Keratinocyte (primary cell): ENCODE measurements around the gene EEF1A2. TPM values are rescaled to one million over a fixed set of nuclear protein-coding genes. Genes with fewer than 3 reads are reported as not detected.

Experiments used
- DNase-seq: peaks from one replicate; pipeline ENCODE4 v3.0.0-alpha.2; 2011; ENCODE audit warnings: low read depth, missing footprints, low spot score
- FAIRE-seq: peaks from 2 replicates; lab custom pipeline; 2011; peaks lifted over from hg19 to GRCh38; lab: Jason Lieb, UNC
- H2AFZ ChIP-seq: 2 replicates; pipeline ENCODE4 v1.6.0; 2012; ENCODE audit warnings: low read length, control low read depth, inconsistent platforms; ENCODE audit not compliant: control insufficient read depth
- H3K27ac ChIP-seq: 2 replicates; pipeline ENCODE4 v1.5.1; 2011; ENCODE audit warnings: low read length; ENCODE audit not compliant: control insufficient read depth, insufficient read depth
- H3K27me3 ChIP-seq: 3 replicates; pipeline ENCODE4 v1.6.0; 2011; ENCODE audit warnings: low read length; ENCODE audit not compliant: control insufficient read depth, insufficient read depth; ENCODE audit errors: extremely low read depth
- H3K36me3 ChIP-seq, 2 experiments: 2 replicates in 1 of 2; 3 replicates in 1 of 2; pipeline ENCODE4 v1.5.1; 2011; ENCODE audit warnings: low read length in 2 of 2, mild to moderate bottlenecking in 1 of 2; ENCODE audit not compliant: control insufficient read depth in 2 of 2, insufficient read depth in 2 of 2; ENCODE audit errors: extremely low read depth in 1 of 2
- H3K4me1 ChIP-seq: 3 replicates; pipeline ENCODE4 v1.5.1; 2011; ENCODE audit warnings: low read length; ENCODE audit not compliant: control insufficient read depth, insufficient read depth; ENCODE audit errors: extremely low read depth
- H3K4me2 ChIP-seq: 3 replicates; pipeline ENCODE4 v1.6.0; 2011; ENCODE audit warnings: low read depth, low read length; ENCODE audit not compliant: control insufficient read depth, insufficient read depth; ENCODE audit errors: extremely low read depth
- H3K4me3 ChIP-seq, 3 experiments: fragments of 200-600 bp in 1 of 3; sonication (generic) in 1 of 3; 2 replicates in 2 of 3; 3 replicates in 1 of 3; pipeline ENCODE4 v1.5.1; 2011 to 2016; ENCODE audit warnings: low read length in 3 of 3, mild to moderate bottlenecking in 3 of 3, control low read depth in 2 of 3, inconsistent platforms in 1 of 3, low read depth in 1 of 3, mixed read lengths in 1 of 3, mixed run types in 1 of 3, moderate library complexity in 1 of 3; ENCODE audit not compliant: control insufficient read depth in 2 of 3, insufficient read depth in 2 of 3; ENCODE audit errors: extremely low read depth in 1 of 3
- H3K79me2 ChIP-seq: 2 replicates; pipeline ENCODE4 v1.6.0; 2012; ENCODE audit warnings: low read length; ENCODE audit not compliant: control insufficient read depth, insufficient read depth
- H3K9ac ChIP-seq: 3 replicates; pipeline ENCODE4 v1.6.0; 2011; ENCODE audit warnings: low read length; ENCODE audit not compliant: control insufficient read depth, insufficient read depth; ENCODE audit errors: extremely low read depth
- H3K9me1 ChIP-seq: 3 replicates; pipeline ENCODE4 v1.6.0; 2011; ENCODE audit warnings: low read length; ENCODE audit not compliant: control insufficient read depth, insufficient read depth; ENCODE audit errors: extremely low read depth
- H3K9me3 ChIP-seq: 2 replicates; pipeline ENCODE4 v1.5.1; 2012; ENCODE audit warnings: low read depth, low read length; ENCODE audit not compliant: control insufficient read depth
- H4K20me1 ChIP-seq: 3 replicates; pipeline ENCODE4 v1.6.0; 2011; ENCODE audit warnings: low read length; ENCODE audit not compliant: control insufficient read depth, insufficient read depth; ENCODE audit errors: extremely low read depth
- CTCF ChIP-seq, 3 experiments: IDR thresholded peaks in 1 of 3; conservative IDR thresholded peaks in 1 of 3; optimal IDR thresholded peaks in 1 of 3; 2 replicates in 2 of 3; 3 replicates in 1 of 3; pipeline versions ENCODE3 to v1.5.1; 2011; ENCODE audit warnings: low read length in 3 of 3, mild to moderate bottlenecking in 3 of 3, moderate library complexity in 2 of 3, control low read depth in 1 of 3, inconsistent platforms in 1 of 3; ENCODE audit not compliant: insufficient read depth in 2 of 3; ENCODE audit errors: extremely low read depth in 1 of 3
- EZH2 ChIP-seq: IDR thresholded peaks from one replicate; pipeline ENCODE4 v1.6.1; 2012; ENCODE audit warnings: inconsistent platforms, mild to moderate bottlenecking, low read length, moderate library complexity
- dilution Hi-C: fragments of 300-500 bp; cut with MboI; formaldehyde crosslinking; loops from one replicate; pipeline ENCODE4 v1.7.0; 2020; ENCODE audit warnings: low sequenced_read_pairs; ENCODE audit not compliant: extremely low pct_ligation_motif_present
- polyA plus RNA-seq, 5 experiments: library from polyadenylated mRNA; depleted of rRNA in 3 of 5; stranded (reverse) in 3 of 5; stranded (forward) in 1 of 5; unstranded in 1 of 5; fragments of >200 nt; gene quantifications; 1 replicate in 1 of 5; 2 replicates in 3 of 5; 3 replicates in 1 of 5; pipeline versions ENCODE4 v1.2.1 to v1.2.3, GENCODE V29; 2011 to 2012; ENCODE audit warnings: missing spikeins in 2 of 5, low read depth in 1 of 5, low replicate concordance in 1 of 5

The EEF1A2 gene
- polyA plus RNA-seq, 1 donor (not counting 4 experiments of a cell fraction or from before 2014, with no cell fraction given), result 0.12 TPM

GRCh38 chr20:63465380-63466249 is 33.3 kb downstream of the EEF1A2 start:
- no peaks in the 10 kb centered on the region for H3K9me1 ChIP-seq
- no peak for FAIRE-seq
- no peak overlapping the region for H3K9ac ChIP-seq
- no peak overlapping the region for H2AFZ ChIP-seq
- peaks cover 71% of the 10 kb centered on the region for H3K27me3 ChIP-seq
- peaks cover 3% of the 10 kb centered on the region for H4K20me1 ChIP-seq
- no peaks in the 10 kb centered on the region for H3K79me2 ChIP-seq
- no peak overlapping the region for H3K4me2 ChIP-seq
- H3K27ac ChIP-seq, result no peak overlapping the region
- H3K4me3 ChIP-seq, result no peak overlapping the region
- no peaks in the 10 kb centered on the region for H3K9me3 ChIP-seq
- dilution Hi-C loops, result no loop called here
- H3K36me3 ChIP-seq, result no peaks in the 10 kb centered on the region
- no peak for DNase-seq
- TF ChIP-seq CTCF (optimal IDR thresholded peaks at IDR 0.05 in 1 of 3, IDR thresholded peaks at IDR 0.05 in 1 of 3, conservative IDR thresholded peaks at IDR 0.05 in 1 of 3; ENCODE audit: extremely low read depth in 1 of 3, insufficient read depth in 2 of 3, low read length in 3 of 3), result no peak
- TF ChIP-seq EZH2, result no peak
- no peaks in the 10 kb centered on the region for H3K4me1 ChIP-seq

GRCh38 chr20:63464289-63464635 is 34.6 kb downstream of the EEF1A2 start:
- Histone ChIP-seq H3K36me3 (no peaks in the 10 kb centered on the region), H3K9me3 (no peaks in the 10 kb centered on the region), H3K4me1 (no peaks in the 10 kb centered on the region), H3K9me1 (no peaks in the 10 kb centered on the region), H2AFZ (no peak overlapping the region), H3K4me3 (no peak overlapping the region), H3K4me2 (no peak overlapping the region), H3K9ac (no peak overlapping the region), H4K20me1 (peaks cover 6% of the 10 kb centered on the region), H3K79me2 (no peaks in the 10 kb centered on the region), H3K27me3 (peaks cover 60% of the 10 kb centered on the region), H3K27ac (no peak overlapping the region)
- FAIRE-seq, result no peak
- dilution Hi-C loops, result no loop called here
- no peak for TF ChIP-seq EZH2
- DNase-seq, result no peak
